IMR-90 (cell line): ENCODE measurements around the gene RBFOX2.

Experiments
- CTCF ChIP-seq: conservative IDR thresholded peaks from 2 replicates; pipeline ENCODE4 v1.5.1; 2012; ENCODE audit warnings: mild to moderate bottlenecking, low read depth, low read length, improper control_type of control experiment
- FOS ChIP-seq: fragments of 150-350 bp; IDR thresholded peaks from 2 replicates; pipeline ENCODE4 v1.6.1; 2016; ENCODE audit warnings: low read depth, low read length
- MAFK ChIP-seq: IDR thresholded peaks from 2 replicates; pipeline ENCODE4 v1.6.1; 2012; ENCODE audit warnings: low read depth, low read length, improper control_type of control experiment
- MAZ ChIP-seq: IDR thresholded peaks from 2 replicates; pipeline ENCODE4 v1.6.1; 2012; ENCODE audit warnings: low read depth, mild to moderate bottlenecking, low read length, improper control_type of control experiment, moderate library complexity, borderline replicate concordance
- MXI1 ChIP-seq: IDR thresholded peaks from 2 replicates; pipeline ENCODE4 v1.6.1; 2012; ENCODE audit warnings: low read depth, mild to moderate bottlenecking, low read length, moderate library complexity, borderline replicate concordance
- POLR2A ChIP-seq: IDR thresholded peaks from 2 replicates; pipeline ENCODE4 v1.6.1; 2012; ENCODE audit warnings: mild to moderate bottlenecking, low read depth, low read length
- RAD21 ChIP-seq: IDR thresholded peaks from 2 replicates; pipeline ENCODE4 v1.6.1; 2012; ENCODE audit warnings: low read length, improper control_type of control experiment
- SMC3 ChIP-seq: fragments of 150-350 bp; IDR thresholded peaks from 2 replicates; pipeline ENCODE4 v1.6.1; 2016; ENCODE audit warnings: low read depth, mild to moderate bottlenecking, antibody characterized with exemption, low read length, moderate library complexity
- USF2 ChIP-seq: fragments of 150-350 bp; IDR thresholded peaks from 2 replicates; pipeline ENCODE4 v1.6.1; 2017; ENCODE audit warnings: mild to moderate bottlenecking, antibody characterized with exemption, low read length, low read depth
- TF ChIP-seq, protein P1 (sequence below): fragments of 150-350 bp; IDR thresholded peaks from 2 replicates; pipeline ENCODE4 v1.6.1; 2016; ENCODE audit warnings: low read depth, mild to moderate bottlenecking, low read length, moderate library complexity, borderline replicate concordance

DNA sequence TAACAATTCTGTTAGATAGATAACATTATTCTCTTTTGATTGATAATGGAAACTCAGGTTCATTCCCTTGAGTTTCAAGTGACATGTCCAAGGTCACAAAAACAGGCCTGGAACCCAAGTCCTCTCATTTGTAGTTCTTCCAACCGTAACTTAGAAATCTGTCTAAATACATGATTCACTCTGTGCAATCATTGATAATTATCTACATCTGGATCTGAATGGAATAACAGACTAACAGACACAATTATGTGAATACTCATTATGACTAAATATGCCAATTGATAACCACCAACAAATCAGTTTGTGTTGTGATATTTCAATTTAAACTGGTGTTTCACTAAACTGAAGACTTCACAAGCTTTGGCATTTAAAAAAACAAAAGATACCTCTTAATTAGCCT lies 71.0 kb downstream of the RBFOX2 start:
- TF ChIP-seq CTCF (no peak), FOS (no peak), USF2 (no peak), POLR2A (no peak), MAZ (no peak), RAD21 (no peak), MXI1 (no peak), SMC3 (no peak), MAFK (no peak)
- TF ChIP-seq, protein P1, sequence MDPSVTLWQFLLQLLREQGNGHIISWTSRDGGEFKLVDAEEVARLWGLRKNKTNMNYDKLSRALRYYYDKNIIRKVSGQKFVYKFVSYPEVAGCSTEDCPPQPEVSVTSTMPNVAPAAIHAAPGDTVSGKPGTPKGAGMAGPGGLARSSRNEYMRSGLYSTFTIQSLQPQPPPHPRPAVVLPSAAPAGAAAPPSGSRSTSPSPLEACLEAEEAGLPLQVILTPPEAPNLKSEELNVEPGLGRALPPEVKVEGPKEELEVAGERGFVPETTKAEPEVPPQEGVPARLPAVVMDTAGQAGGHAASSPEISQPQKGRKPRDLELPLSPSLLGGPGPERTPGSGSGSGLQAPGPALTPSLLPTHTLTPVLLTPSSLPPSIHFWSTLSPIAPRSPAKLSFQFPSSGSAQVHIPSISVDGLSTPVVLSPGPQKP, result no peak
